Neural cell (in vitro differentiated cells): Measurements from ENCODE around the gene GSTO2. TPM values are rescaled to one million over a fixed set of nuclear protein-coding genes. Genes with fewer than 3 reads are reported as not detected.

Experiments used
- H2AFZ ChIP-seq: fragments of 200-600, 300-800 bp; sonication (generic), shearing (Covaris generic); 2 replicates; pipeline ENCODE4 v1.6.0; 2014; ENCODE audit warnings: low read depth, mild to moderate bottlenecking, antibody characterized with exemption, low read length, moderate library complexity
- H3F3A ChIP-seq: fragments of 200-600 bp; shearing (Covaris generic); 2 replicates; pipeline ENCODE4 v1.6.1; 2016; ENCODE audit warnings: mild to moderate bottlenecking, moderate library complexity, mixed read lengths, antibody characterized with exemption, low read length; ENCODE audit not compliant: insufficient read depth, poor library complexity, severe bottlenecking
- H3K27ac ChIP-seq: fragments of 200-600, 300-800 bp; sonication (generic), shearing (Covaris generic); 2 replicates; pipeline ENCODE4 v1.5.1; 2014; ENCODE audit warnings: mild to moderate bottlenecking, low read length, moderate library complexity
- H3K27me3 ChIP-seq: fragments of 300-800, 200-600 bp; sonication (generic), shearing (Covaris generic); 2 replicates; pipeline ENCODE4 v1.6.0; 2014; ENCODE audit warnings: mild to moderate bottlenecking, low read depth, low read length, moderate library complexity; ENCODE audit not compliant: insufficient read depth
- H3K36me3 ChIP-seq: fragments of 300-800, 200-600 bp; sonication (generic), shearing (Covaris generic); 2 replicates; pipeline ENCODE4 v1.5.1; 2014; ENCODE audit warnings: mild to moderate bottlenecking, antibody characterized with exemption, low read length, moderate library complexity; ENCODE audit not compliant: insufficient read depth
- H3K4me2 ChIP-seq: fragments of 300-800, 200-600 bp; sonication (generic), shearing (Covaris generic); 2 replicates; pipeline ENCODE4 v1.6.0; 2014; ENCODE audit warnings: mild to moderate bottlenecking, low read length
- H3K4me3 ChIP-seq: fragments of 300-800, 200-600 bp; sonication (generic), shearing (Covaris generic); 2 replicates; pipeline ENCODE4 v1.5.1; 2014; ENCODE audit warnings: mild to moderate bottlenecking, low read length, moderate library complexity
- H3K79me2 ChIP-seq: fragments of 200-600 bp; shearing (Covaris generic); replicated peaks from 2 replicates; pipeline ENCODE4 v1.6.0; 2014; ENCODE audit warnings: mild to moderate bottlenecking, low read length, moderate library complexity; ENCODE audit not compliant: insufficient read depth
- H3K9ac ChIP-seq: fragments of 300-800, 200-600 bp; sonication (generic), shearing (Covaris generic); 2 replicates; pipeline ENCODE4 v1.6.1; 2016; ENCODE audit warnings: mild to moderate bottlenecking, low read length, mixed read lengths
- H3K9me2 ChIP-seq: fragments of 200-600 bp; shearing (Covaris generic); 2 replicates; pipeline ENCODE4 v1.6.1; 2016; ENCODE audit warnings: mild to moderate bottlenecking, low read length, mixed read lengths; ENCODE audit not compliant: insufficient read depth
- H3K9me3 ChIP-seq: fragments of 200-600, 300-800 bp; sonication (generic), shearing (Covaris generic); 2 replicates; pipeline ENCODE4 v1.6.1; 2016; ENCODE audit warnings: mild to moderate bottlenecking, mixed run types, low read length, moderate library complexity, mixed read lengths
- H4K20me1 ChIP-seq: fragments of 200-600 bp; shearing (Covaris generic); 2 replicates; pipeline ENCODE4 v1.6.1; 2016; ENCODE audit warnings: mild to moderate bottlenecking, mixed run types; ENCODE audit not compliant: insufficient read depth
- CTCF ChIP-seq: fragments of 450-650 bp; IDR thresholded peaks from 2 replicates; pipeline ENCODE4 v1.5.1; 2014; ENCODE audit warnings: antibody characterized with exemption, mild to moderate bottlenecking, moderate library complexity; ENCODE audit not compliant: poor library complexity, severe bottlenecking
- EP300 ChIP-seq: fragments of 450-650 bp; conservative IDR thresholded peaks from 2 replicates; pipeline ENCODE4 v1.6.1; 2014; ENCODE audit warnings: antibody characterized with exemption, mild to moderate bottlenecking, moderate library complexity; ENCODE audit not compliant: poor library complexity, severe bottlenecking
- EZH2 ChIP-seq: fragments of 200-600, 300-800 bp; shearing (Covaris generic), sonication (generic); IDR thresholded peaks from 2 replicates; pipeline ENCODE4 v1.6.1; 2014; ENCODE audit warnings: antibody characterized with exemption, low read length, borderline replicate concordance, mild to moderate bottlenecking; ENCODE audit not compliant: insufficient read depth, poor library complexity, severe bottlenecking
- MXI1 ChIP-seq: fragments of 450-650 bp; conservative IDR thresholded peaks from 2 replicates; pipeline ENCODE4 v1.6.1; 2014; ENCODE audit warnings: antibody characterized with exemption, mild to moderate bottlenecking; ENCODE audit not compliant: poor library complexity, severe bottlenecking
- POLR2AphosphoS5 ChIP-seq: IDR thresholded peaks from 2 replicates; pipeline ENCODE4 v1.6.1; 2012
- RAD21 ChIP-seq: fragments of 450-650 bp; conservative IDR thresholded peaks from 2 replicates; pipeline ENCODE4 v1.6.1; 2014; ENCODE audit warnings: antibody characterized with exemption, mild to moderate bottlenecking, moderate library complexity
- REST ChIP-seq: IDR thresholded peaks from 2 replicates; pipeline ENCODE4 v1.6.1; 2012; ENCODE audit warnings: borderline replicate concordance
- SMC3 ChIP-seq: fragments of 450-650 bp; conservative IDR thresholded peaks from 2 replicates; pipeline ENCODE4 v1.6.1; 2014; ENCODE audit warnings: antibody characterized with exemption, mild to moderate bottlenecking, moderate library complexity; ENCODE audit not compliant: poor library complexity
- TAF1 ChIP-seq: IDR thresholded peaks from 2 replicates; pipeline ENCODE4 v1.6.1; 2012; ENCODE audit warnings: low read depth
- polyA plus RNA-seq: library from polyadenylated mRNA; depleted of rRNA; stranded (reverse); fragments of >200 nt; gene quantifications from 2 replicates; pipeline ENCODE4 v1.2.3, GENCODE V29; 2014

GSTO2 gene
- polyA plus RNA-seq, 1 donor from 2014 or later: 0.53 TPM

- Histone ChIP-seq H4K20me1 (no peaks in the 10 kb centered on the region), H3K9me2 (no peaks in the 10 kb centered on the region), H3K79me2 (no peaks in the 10 kb centered on the region), H3K9me3 (no peaks in the 10 kb centered on the region), H3K36me3 (no peaks in the 10 kb centered on the region), H2AFZ (no peak overlapping the region), H3K27me3 (peaks cover 33% of the 10 kb centered on the region), H3K4me3 (no peak overlapping the region), H3F3A (no peaks in the 10 kb centered on the region), H3K27ac (no peak overlapping the region), H3K9ac (no peak overlapping the region), H3K4me2 (no peak overlapping the region)
- TF ChIP-seq SMC3 (no peak), RAD21 (no peak), EP300 (no peak), EZH2 (no peak), MXI1 (no peak), POLR2AphosphoS5 (no peak), REST (no peak), TAF1 (no peak), CTCF (no peak)
Measured at GRCh38 chr10:104253606-104254410, 15.2 kb upstream of the GSTO2 start.

- Histone ChIP-seq H3K27ac (no peak within 1 kb of the TSS), H3K36me3 (no peaks in the 10 kb centered on the region), H2AFZ (no peak within 1 kb of the TSS), H3F3A (no peaks in the 10 kb centered on the region), H3K9me3 (no peaks in the 10 kb centered on the region), H4K20me1 (no peaks in the 10 kb centered on the region), H3K79me2 (no peaks in the 10 kb centered on the region), H3K9ac (no peak within 1 kb of the TSS), H3K4me3 (peak within 1 kb of the TSS; percentile 60), H3K9me2 (no peaks in the 10 kb centered on the region), H3K4me2 (no peak within 1 kb of the TSS), H3K27me3 (peaks cover 33% of the 10 kb centered on the region)
- TF ChIP-seq RAD21 (no peak), MXI1 (no peak), POLR2AphosphoS5 (no peak), EZH2 (no peak), REST (no peak), SMC3 (no peak), EP300 (no peak), CTCF (no peak), TAF1 (no peak)
Measured at GRCh38 chr10:104254493-104255310, 14.3 kb upstream of the GSTO2 start, which contains the start of gene GSTO1. TSS of gene GSTO1 (plus strand) at chr10:104254892. CDS start at chr10:104254929, 37 bp downstream.
